HEK293 (cell line): Measurements from ENCODE around the gene ANP32A.

Source experiments
- CTCF ChIP-seq: fragments of 450-650 bp; formaldehyde crosslinking; IDR thresholded peaks from 2 replicates; pipeline ENCODE4 v1.5.1; 2016; ENCODE audit warnings: missing biosample characterization, missing genetic modification characterization
- ZNF513 ChIP-seq: fragments of 450-650 bp; IDR thresholded peaks from 2 replicates; pipeline ENCODE4 v1.5.1; 2018; ENCODE audit warnings: missing biosample characterization, missing genetic modification characterization
- ZNF580 ChIP-seq: fragments of 450-650 bp; formaldehyde crosslinking; IDR thresholded peaks from 2 replicates; pipeline ENCODE4 v1.5.1; 2016; ENCODE audit warnings: missing biosample characterization, missing genetic modification characterization
- ZNF768 ChIP-seq: fragments of 450-650 bp; formaldehyde crosslinking; IDR thresholded peaks from 2 replicates; pipeline ENCODE4 v1.5.1; 2018; ENCODE audit warnings: missing biosample characterization, mild to moderate bottlenecking, missing genetic modification characterization

GRCh38 chr15:68789091-68789490 is 31.6 kb downstream of the ANP32A start:
- no peak for TF ChIP-seq ZNF768 (tag by site-specific recombination)
- no peak for TF ChIP-seq ZNF513 (tag by site-specific recombination)
- TF ChIP-seq CTCF (tag by site-specific recombination), result no peak
- TF ChIP-seq ZNF580 (tag by site-specific recombination), result no peak
